Endothelial cell of umbilical vein (primary cell): ENCODE data around the gene CD53. TPM values are rescaled to one million over a fixed set of nuclear protein-coding genes. Genes with fewer than 3 reads are reported as not detected.

Experiments
- BruUV-seq: library from RNA; stranded (reverse); fragments of 400-500 nt; replicated peaks from 2 replicates; lab custom pipeline; 2021; lab: Mats Ljungman, UMichigan
- CTCF ChIA-PET: fragments of 300-600, 350-600 bp; sonication (Branson Sonifier 250); formaldehyde crosslinking; loops from one replicate; lab custom pipeline; 2021; ENCODE audit warnings: antibody characterized with exemption, inconsistent platforms; lab: Charles Lee
- POLR2A ChIA-PET: fragments of 300-600, 350-600 bp; sonication (Branson Sonifier 250); formaldehyde crosslinking; loops from one replicate; lab custom pipeline; 2021; ENCODE audit warnings: antibody characterized with exemption, inconsistent platforms; lab: Charles Lee
- DNase-seq: peaks from one replicate; pipeline ENCODE4 v3.0.0-alpha.2; 2011; ENCODE audit warnings: low read depth, low spot score
- FAIRE-seq: peaks from 2 replicates; lab custom pipeline; 2011; peaks lifted over from hg19 to GRCh38; lab: Jason Lieb, UNC
- H2AFZ ChIP-seq: 2 replicates; pipeline ENCODE4 v1.6.0; 2012; ENCODE audit warnings: low read depth, low read length, control low read depth, inconsistent platforms
- H3K27ac ChIP-seq: 2 replicates; pipeline ENCODE4 v1.5.1; 2011; ENCODE audit warnings: low read depth, mild to moderate bottlenecking, control low read depth, low read length, moderate library complexity; ENCODE audit not compliant: insufficient read depth
- H3K27me3 ChIP-seq, 2 experiments: 2 replicates each; pipeline versions ENCODE4 v1.6.0 to v1.6.1; 2011; ENCODE audit warnings: low read length in 2 of 2, mixed read lengths in 1 of 2; ENCODE audit not compliant: control insufficient read depth in 2 of 2, insufficient read depth in 2 of 2
- H3K36me3 ChIP-seq, 2 experiments: 2 replicates in 1 of 2; 3 replicates in 1 of 2; pipeline ENCODE4 v1.5.1; 2011; ENCODE audit warnings: low read length in 2 of 2, mild to moderate bottlenecking in 1 of 2, moderate library complexity in 1 of 2; ENCODE audit not compliant: control insufficient read depth in 2 of 2, insufficient read depth in 2 of 2; ENCODE audit errors: extremely low read depth in 1 of 2
- H3K4me1 ChIP-seq: 3 replicates; pipeline ENCODE4 v1.5.1; 2011; ENCODE audit warnings: mild to moderate bottlenecking, low read length; ENCODE audit not compliant: control insufficient read depth, insufficient read depth; ENCODE audit errors: extremely low read depth
- H3K4me2 ChIP-seq: 2 replicates; pipeline ENCODE4 v1.6.1; 2011; ENCODE audit warnings: low read length, control low read depth, mixed read lengths; ENCODE audit not compliant: insufficient read depth
- H3K4me3 ChIP-seq, 3 experiments: fragments of 200-600 bp in 1 of 3; sonication (generic), shearing (Covaris generic) in 1 of 3; replicated peaks in 1 of 3; 2 replicates each; pipeline ENCODE4 v1.5.1; 2011 to 2016; ENCODE audit warnings: control low read depth in 3 of 3, low read length in 3 of 3, mild to moderate bottlenecking in 2 of 3, inconsistent platforms in 1 of 3, low read depth in 1 of 3, moderate library complexity in 1 of 3; ENCODE audit not compliant: insufficient read depth in 1 of 3
- H3K79me2 ChIP-seq: 2 replicates; pipeline ENCODE4 v1.6.0; 2012; ENCODE audit warnings: low read length, inconsistent platforms; ENCODE audit not compliant: control insufficient read depth, insufficient read depth
- H3K9ac ChIP-seq: replicated peaks from 2 replicates; pipeline ENCODE3; 2011; ENCODE audit warnings: low read length, control low read depth; ENCODE audit not compliant: insufficient read depth; ENCODE audit errors: extremely low read depth
- H3K9me1 ChIP-seq: replicated peaks from 3 replicates; pipeline ENCODE4 v1.6.0; 2011; ENCODE audit warnings: mild to moderate bottlenecking, low read length; ENCODE audit not compliant: control insufficient read depth, insufficient read depth; ENCODE audit errors: extremely low read depth
- H3K9me3 ChIP-seq: replicated peaks from 2 replicates; pipeline ENCODE4 v1.5.1; 2012; ENCODE audit warnings: low read length, inconsistent platforms; ENCODE audit not compliant: control insufficient read depth, insufficient read depth
- H4K20me1 ChIP-seq: replicated peaks from 2 replicates; pipeline ENCODE3; 2011; ENCODE audit warnings: mild to moderate bottlenecking, low read length; ENCODE audit not compliant: control insufficient read depth, insufficient read depth; ENCODE audit errors: extremely low read depth
- EZH2 ChIP-seq: IDR thresholded peaks from 2 replicates; pipeline ENCODE4 v1.6.1; 2012; ENCODE audit warnings: borderline replicate concordance, low read depth, mild to moderate bottlenecking, moderate library complexity, low read length, inconsistent platforms; ENCODE audit not compliant: severe bottlenecking
- FOS ChIP-seq: IDR thresholded peaks from 2 replicates; pipeline ENCODE4 v1.6.1; 2011; ENCODE audit warnings: mild to moderate bottlenecking, low read length, moderate library complexity, borderline replicate concordance; ENCODE audit not compliant: insufficient read depth
- GATA2 ChIP-seq: IDR thresholded peaks from 2 replicates; pipeline ENCODE4 v1.7.0; 2011; ENCODE audit warnings: low read depth, mild to moderate bottlenecking, moderate library complexity, mixed read lengths, low read length; ENCODE audit not compliant: insufficient read length, insufficient read depth
- JUN ChIP-seq: IDR thresholded peaks from 2 replicates; pipeline ENCODE4 v1.6.1; 2011; ENCODE audit warnings: borderline replicate concordance, low read depth; ENCODE audit not compliant: insufficient read length, insufficient read depth
- MYC ChIP-seq: IDR thresholded peaks from one replicate; pipeline ENCODE4 v1.6.1; 2011; ENCODE audit warnings: mild to moderate bottlenecking, low read depth, low read length
- POLR2A ChIP-seq: IDR thresholded peaks from 2 replicates; pipeline ENCODE4 v1.6.1; 2012; ENCODE audit warnings: low read depth, mild to moderate bottlenecking, control low read depth, low read length
- POLR2AphosphoS5 ChIP-seq: IDR thresholded peaks from 2 replicates; pipeline ENCODE4 v1.6.1; 2012; ENCODE audit warnings: low read depth, mild to moderate bottlenecking, control low read depth, low read length, moderate library complexity; ENCODE audit not compliant: insufficient read depth
- dilution Hi-C: fragments of 300-500 bp; cut with MboI; formaldehyde crosslinking; loops from one replicate; pipeline ENCODE4 v1.15.0; 2019; ENCODE audit warnings: low sequenced_read_pairs; ENCODE audit not compliant: extremely low pct_ligation_motif_present
- intact Hi-C: fragments of 100-400 bp; cut with micrococcal nuclease; formaldehyde crosslinking; loops from one replicate; pipeline ENCODE4 v1.10.0; 2022
- polyA plus RNA-seq, 4 experiments: library from polyadenylated mRNA; depleted of rRNA in 3 of 4; stranded (reverse) in 3 of 4; unstranded in 1 of 4; fragments of >200 nt; gene quantifications; 2 replicates each; pipeline versions ENCODE4 v1.2.1 to v1.2.3, GENCODE V29; 2011 to 2012; ENCODE audit warnings: missing spikeins in 1 of 4
- total RNA-seq: library from RNA; stranded (reverse); gene quantifications from 2 replicates; pipeline ENCODE4 v1.2.3, GENCODE V29; 2021
- TF ChIP-seq, protein P1 (sequence below): IDR thresholded peaks from 2 replicates; pipeline ENCODE4 v1.6.1; 2011; ENCODE audit not compliant: insufficient read depth, insufficient read length
- TF ChIP-seq, protein P2 (sequence below), 2 donors: IDR thresholded peaks; 1 replicate in 1 of 2; 2 replicates in 1 of 2; pipeline ENCODE4 v1.5.1; 2011; ENCODE audit warnings: low read length in 2 of 2, mild to moderate bottlenecking in 2 of 2, moderate library complexity in 2 of 2, control low read depth in 1 of 2, inconsistent platforms in 1 of 2, low read depth in 1 of 2; ENCODE audit not compliant: insufficient read depth in 1 of 2; ENCODE audit errors: extremely low read depth in 1 of 2

CD53 gene
- total and polyA plus RNA-seq, 2 donors (not counting 3 experiments of a cell fraction or from before 2014, with no cell fraction given), result 0.35 TPM; not detected in 1

DNA sequence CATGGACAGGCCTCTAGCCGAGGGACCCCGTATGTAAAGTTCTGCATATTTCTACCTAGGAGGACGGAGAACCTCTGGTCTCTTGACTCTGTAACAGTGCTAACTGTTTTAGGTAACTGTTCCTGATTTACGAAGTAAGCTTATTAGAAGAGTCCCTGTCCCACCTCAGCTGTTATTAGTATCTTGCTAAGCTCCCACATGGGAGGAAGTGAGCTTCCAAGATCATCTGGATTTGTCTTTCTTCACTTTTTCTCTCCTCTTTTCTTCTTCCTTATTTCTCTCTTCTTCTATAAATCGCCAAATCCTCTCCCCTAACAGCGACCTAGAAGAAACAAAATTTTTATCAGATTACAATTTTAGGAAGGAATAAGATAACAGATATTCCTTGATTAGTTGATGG lies 4.4 kb downstream of the CD53 start:
- Histone ChIP-seq H3K27ac (no peak overlapping the region), H3K4me2 (no peak overlapping the region), H2AFZ (no peak overlapping the region), H3K79me2 (no peaks in the 10 kb centered on the region), H3K36me3 (no peaks in the 10 kb centered on the region), H3K4me3 (no peak overlapping the region), H3K4me1 (no peaks in the 10 kb centered on the region), H3K9me1 (no peaks in the 10 kb centered on the region), H3K9me3 (no peaks in the 10 kb centered on the region), H4K20me1 (no peaks in the 10 kb centered on the region), H3K9ac (no peak overlapping the region), H3K27me3 (no peaks in the 10 kb centered on the region)
- no peak for DNase-seq
- POLR2A ChIA-PET, result no interaction called here
- CTCF ChIA-PET, result no interaction called here
- BruUV-seq, result no TSS peak
- TF ChIP-seq, protein P1, sequence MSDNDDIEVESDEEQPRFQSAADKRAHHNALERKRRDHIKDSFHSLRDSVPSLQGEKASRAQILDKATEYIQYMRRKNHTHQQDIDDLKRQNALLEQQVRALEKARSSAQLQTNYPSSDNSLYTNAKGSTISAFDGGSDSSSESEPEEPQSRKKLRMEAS, result no peak
- intact Hi-C loops, result no loop called here
- dilution Hi-C loops, result no loop called here
- FAIRE-seq, result no peak

DNA sequence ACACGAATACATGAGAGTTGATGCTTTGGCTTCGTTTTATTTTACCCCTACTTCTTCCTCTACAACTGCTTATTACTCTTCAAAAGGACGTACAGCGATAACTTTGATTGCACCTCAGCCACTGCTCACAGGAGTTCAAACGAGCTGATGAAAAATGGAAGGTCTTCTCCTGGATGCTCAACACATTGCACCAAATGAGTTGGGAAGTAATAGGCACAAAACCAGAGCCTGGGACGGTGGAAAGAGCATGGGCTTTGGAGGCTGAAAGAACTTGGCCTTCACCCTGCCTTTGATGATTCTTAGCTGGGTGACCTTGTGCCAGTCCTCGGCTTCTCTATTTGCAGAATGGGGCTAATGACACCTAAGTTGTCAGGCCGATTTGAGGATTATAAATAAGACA lies 4.8 kb downstream of the CD53 start:
- H3K9me3 ChIP-seq, result no peaks in the 10 kb centered on the region
- H3K79me2 ChIP-seq, result no peaks in the 10 kb centered on the region
- intact Hi-C loops, result no loop called here
- ChIA-PET CTCF (no interaction called here), POLR2A (no interaction called here)
- no peak overlapping the region for H3K4me3 ChIP-seq
- DNase-seq, result no peak
- H3K27me3 ChIP-seq, result no peaks in the 10 kb centered on the region
- no TSS peak for BruUV-seq
- no peak overlapping the region for H3K4me2 ChIP-seq
- H3K36me3 ChIP-seq, result no peaks in the 10 kb centered on the region
- H3K27ac ChIP-seq, result no peak overlapping the region
- H3K9me1 ChIP-seq, result no peaks in the 10 kb centered on the region
- dilution Hi-C loops, result no loop called here
- FAIRE-seq, result no peak
- no peaks in the 10 kb centered on the region for H4K20me1 ChIP-seq
- no peak overlapping the region for H2AFZ ChIP-seq
- H3K4me1 ChIP-seq, result no peaks in the 10 kb centered on the region
- no peak overlapping the region for H3K9ac ChIP-seq
- TF ChIP-seq MYC (no peak), POLR2AphosphoS5 (no peak), POLR2A (no peak), FOS (no peak), JUN (no peak), EZH2 (no peak), GATA2 (no peak)
- TF ChIP-seq, protein P1, result no peak
- TF ChIP-seq, protein P2, sequence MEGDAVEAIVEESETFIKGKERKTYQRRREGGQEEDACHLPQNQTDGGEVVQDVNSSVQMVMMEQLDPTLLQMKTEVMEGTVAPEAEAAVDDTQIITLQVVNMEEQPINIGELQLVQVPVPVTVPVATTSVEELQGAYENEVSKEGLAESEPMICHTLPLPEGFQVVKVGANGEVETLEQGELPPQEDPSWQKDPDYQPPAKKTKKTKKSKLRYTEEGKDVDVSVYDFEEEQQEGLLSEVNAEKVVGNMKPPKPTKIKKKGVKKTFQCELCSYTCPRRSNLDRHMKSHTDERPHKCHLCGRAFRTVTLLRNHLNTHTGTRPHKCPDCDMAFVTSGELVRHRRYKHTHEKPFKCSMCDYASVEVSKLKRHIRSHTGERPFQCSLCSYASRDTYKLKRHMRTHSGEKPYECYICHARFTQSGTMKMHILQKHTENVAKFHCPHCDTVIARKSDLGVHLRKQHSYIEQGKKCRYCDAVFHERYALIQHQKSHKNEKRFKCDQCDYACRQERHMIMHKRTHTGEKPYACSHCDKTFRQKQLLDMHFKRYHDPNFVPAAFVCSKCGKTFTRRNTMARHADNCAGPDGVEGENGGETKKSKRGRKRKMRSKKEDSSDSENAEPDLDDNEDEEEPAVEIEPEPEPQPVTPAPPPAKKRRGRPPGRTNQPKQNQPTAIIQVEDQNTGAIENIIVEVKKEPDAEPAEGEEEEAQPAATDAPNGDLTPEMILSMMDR (IDR thresholded peaks at IDR 0.05; ENCODE audit: extremely low read depth in 1 of 2, insufficient read depth in 1 of 2, low read depth in 1 of 2, low read length in 2 of 2), result no peak
